Smooth muscle cell of trachea (primary cell): ENCODE results near the gene ARL10. TPM values are rescaled to one million over a fixed set of nuclear protein-coding genes. Genes with fewer than 3 reads are reported as not detected.

Source experiments
- total RNA-seq: library from RNA; depleted of rRNA; stranded (reverse); fragments of >200 nt; gene quantifications from 2 replicates; pipeline ENCODE4 v1.2.1, GENCODE V29; 2014

ARL10 gene, protein sequence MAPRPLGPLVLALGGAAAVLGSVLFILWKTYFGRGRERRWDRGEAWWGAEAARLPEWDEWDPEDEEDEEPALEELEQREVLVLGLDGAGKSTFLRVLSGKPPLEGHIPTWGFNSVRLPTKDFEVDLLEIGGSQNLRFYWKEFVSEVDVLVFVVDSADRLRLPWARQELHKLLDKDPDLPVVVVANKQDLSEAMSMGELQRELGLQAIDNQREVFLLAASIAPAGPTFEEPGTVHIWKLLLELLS
- 12.1 and 16.3 TPM in 2 replicates for total RNA-seq

DNA sequence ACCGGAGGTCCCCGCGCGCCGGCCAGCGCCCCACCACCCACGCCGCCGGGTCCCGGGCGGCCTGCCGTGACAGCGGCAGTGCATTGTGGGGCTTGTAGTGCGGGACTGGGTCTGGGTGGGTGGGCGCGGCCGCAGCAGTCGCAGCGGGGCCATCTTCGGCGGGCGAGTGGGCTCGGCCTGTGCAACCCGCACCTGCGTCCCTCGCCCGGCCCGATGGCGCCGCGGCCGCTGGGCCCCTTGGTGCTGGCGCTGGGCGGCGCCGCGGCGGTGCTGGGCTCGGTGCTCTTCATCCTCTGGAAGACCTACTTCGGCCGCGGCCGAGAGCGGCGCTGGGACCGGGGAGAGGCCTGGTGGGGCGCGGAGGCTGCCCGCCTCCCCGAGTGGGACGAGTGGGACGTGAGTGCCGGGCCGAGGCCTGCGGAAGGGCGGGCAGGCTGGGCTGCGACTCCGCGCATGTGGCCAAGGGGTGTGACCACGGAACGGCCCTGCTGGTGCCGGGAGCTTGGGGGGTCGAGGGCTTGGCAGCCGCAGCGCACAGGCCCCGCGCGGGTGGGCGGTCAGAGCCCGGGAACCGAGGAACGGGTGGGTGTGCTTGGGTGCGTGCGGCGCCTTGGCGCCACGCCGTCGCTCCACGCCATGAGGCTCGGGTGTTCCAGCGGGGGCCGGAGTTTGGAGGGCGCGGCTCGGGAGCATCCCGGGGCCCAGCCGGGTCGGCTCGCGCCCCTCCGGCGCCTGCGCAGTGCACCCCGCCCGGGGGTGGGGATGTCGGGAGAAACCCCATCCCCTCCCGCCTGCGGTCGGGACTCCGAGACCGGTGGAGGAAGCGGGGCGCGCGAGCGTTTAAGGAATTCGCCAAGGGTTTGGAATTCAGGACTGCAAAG is at the start of gene ARL10:
ARL10 (plus strand) TSS at position 137 of the 881 bp plus-strand sequence; CDS start at position 214, 77 bp downstream.

DNA sequence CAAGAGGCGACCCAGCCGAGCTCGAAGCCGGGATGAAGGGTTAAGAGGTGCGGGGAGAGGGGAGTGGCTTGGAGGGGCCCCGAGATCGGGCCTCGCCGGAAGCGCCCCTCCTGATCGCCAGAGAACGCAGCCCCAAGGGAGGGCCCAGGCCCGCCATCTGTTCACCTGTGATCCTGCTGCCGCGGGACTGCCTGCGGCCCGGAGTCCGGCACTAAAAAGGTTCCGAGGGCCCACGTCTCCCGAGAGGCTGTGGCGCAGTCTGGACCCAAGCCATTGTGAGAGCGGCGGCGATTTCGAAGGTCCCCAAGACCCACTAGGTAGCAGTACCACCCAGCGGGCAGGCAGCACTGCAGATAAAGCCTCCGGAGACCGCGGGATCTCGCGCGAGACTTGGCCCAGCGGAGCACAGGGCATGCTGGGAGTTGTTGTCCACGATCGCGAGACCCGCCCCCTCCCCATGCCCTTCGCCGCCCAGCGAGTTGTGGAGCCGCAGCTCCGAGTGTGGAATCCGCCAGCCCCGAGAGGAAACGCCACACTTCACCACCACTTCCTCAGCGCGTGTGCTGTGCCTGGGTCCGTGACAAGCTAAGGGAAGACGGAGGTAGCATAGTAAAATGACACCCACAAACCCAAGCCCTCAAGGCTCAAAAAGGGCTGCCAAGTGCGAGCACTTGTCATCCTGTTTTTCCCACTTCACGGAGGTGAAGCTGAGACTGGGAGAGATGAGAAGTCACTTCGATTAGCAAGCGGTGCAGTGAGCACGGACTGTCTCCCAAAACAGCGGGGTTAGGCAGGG is 3.7 kb upstream of the ARL10 start, which contains the start of gene KIAA1191:
KIAA1191 (minus strand) TSS at position 328 of the 796 bp plus-strand sequence. CDS start 2,256 bp downstream, outside the sequence.

DNA sequence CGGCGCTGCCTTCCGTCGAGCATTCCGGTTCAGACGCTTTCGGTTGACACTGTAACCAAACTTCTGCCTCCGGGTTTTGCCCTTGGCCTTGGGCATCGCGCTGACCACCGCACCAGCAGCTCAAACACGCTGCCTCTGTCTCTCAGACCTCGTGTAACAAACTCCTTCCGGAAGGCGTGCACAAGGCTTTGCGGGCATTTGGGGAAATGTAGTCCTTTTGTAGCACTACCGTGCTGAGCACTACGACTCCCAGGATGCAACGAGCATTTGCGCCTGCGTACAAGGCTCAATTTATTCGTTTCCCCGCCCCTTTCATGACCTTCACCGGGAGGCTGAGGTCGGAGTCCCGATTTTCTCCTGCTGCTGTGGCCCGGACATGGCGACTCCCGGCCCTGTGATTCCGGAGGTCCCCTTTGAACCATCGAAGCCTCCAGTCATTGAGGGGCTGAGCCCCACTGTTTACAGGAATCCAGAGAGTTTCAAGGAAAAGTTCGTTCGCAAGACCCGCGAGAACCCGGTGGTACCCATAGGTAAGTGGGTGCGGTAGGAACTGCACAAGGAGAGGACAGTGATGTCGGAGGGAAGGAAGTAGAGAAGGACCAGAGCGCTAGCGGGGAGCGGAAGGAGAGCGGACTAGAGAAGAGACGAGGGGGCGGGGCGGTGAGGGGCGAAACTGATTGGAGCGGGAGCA is 23.3 kb downstream of the ARL10 start, which contains the start of the genes HIGD2A and NOP16:
HIGD2A (plus strand) TSS at position 308 of the 691 bp plus-strand sequence; CDS start at position 377, 69 bp downstream.
NOP16 (minus strand) TSS at position 155 of the 691 bp plus-strand sequence; CDS start at position 96, 59 bp downstream.

DNA sequence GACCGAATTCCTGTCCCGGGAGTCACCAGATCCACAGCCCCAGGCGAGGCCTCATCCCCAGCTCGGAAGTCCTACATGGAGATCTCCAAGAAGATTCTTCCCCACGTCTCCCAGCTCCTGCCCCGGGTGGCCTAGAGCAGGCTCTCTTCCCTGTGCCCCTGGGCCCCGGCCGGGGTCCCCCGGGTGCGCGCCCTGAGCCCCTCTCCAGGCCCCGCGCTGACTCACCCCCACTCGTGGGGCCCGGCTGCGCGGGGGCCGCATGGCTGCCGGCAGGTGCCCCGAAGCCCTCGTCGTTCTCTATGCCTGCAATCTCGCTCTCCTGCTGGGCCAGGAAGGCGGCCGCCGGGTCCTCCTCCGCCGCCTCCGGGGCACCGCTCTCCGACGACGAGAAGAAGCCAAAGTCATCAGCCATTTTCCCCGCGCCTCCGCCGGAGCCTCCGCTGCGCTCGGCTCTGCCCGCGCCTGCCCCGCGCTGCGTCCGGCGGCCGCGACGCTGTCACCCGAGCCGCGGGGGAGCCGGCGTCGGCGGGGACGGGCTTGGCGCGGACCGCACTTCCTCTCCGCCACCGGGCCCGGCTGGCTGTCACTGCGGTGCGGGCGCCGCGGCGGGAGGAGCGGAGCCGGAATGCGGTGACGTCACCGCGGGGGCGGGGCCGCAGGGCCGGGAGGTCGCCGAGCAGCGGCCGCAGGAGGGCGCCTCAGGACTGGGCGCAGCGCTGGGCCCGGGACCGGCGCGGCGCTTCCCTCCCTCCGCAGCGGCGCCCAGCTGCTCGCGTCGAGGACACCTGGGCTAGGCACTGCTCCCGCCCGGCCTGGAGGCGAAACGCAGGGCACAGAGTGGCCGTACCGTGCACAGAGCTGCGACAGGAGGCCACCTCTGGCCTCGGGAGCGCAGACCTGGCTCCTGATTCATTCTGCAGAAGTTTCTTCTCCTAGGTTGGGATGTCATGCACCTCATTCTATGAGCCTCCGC is 51.0 kb downstream of the ARL10 start, which contains the start of gene CLTB:
CLTB (minus strand) TSS at position 588 of the 973 bp plus-strand sequence; CDS start at position 412, 176 bp downstream.

Other genes starting within 250 kb of the ARL10 start
- 7.1 and 7.8 TPM in 2 replicates for gene SIMC1, start 127.1 kb upstream of the ARL10 start, total RNA-seq
- 58.3 and 134 TPM in 2 replicates for gene KIAA1191, start 3.7 kb upstream of the ARL10 start, total RNA-seq
- gene NOP16, start 23.1 kb downstream of the ARL10 start, total RNA-seq: 4.5 and 7.6 TPM in 2 replicates
- gene HIGD2A, start 23.3 kb downstream of the ARL10 start, total RNA-seq: 22.8 and 52.8 TPM in 2 replicates
- gene CLTB, start 51.1 kb downstream of the ARL10 start, total RNA-seq: 82.2 and 93.6 TPM in 2 replicates
- 45.5 and 46.4 TPM in 2 replicates for gene FAF2, start 82.9 kb downstream of the ARL10 start, total RNA-seq
- 3.2 and 6.5 TPM in 2 replicates for gene RNF44, start 171.9 kb downstream of the ARL10 start, total RNA-seq
- gene CDHR2, start 183.9 kb downstream of the ARL10 start, total RNA-seq: under 0.01 TPM in 2 replicates
- gene GPRIN1, start 244.7 kb downstream of the ARL10 start, total RNA-seq: 6.3 and 7.4 TPM in 2 replicates